ENCODE results near the gene CAPN9. TPM values are rescaled to one million over a fixed set of nuclear protein-coding genes. Genes with fewer than 3 reads are reported as not detected.
A peak's percentile ranks its signal among the peaks of the same experiment; 100 is the strongest.

CAPN9 gene
- total RNA-seq, 4 donors from 2014 or later, result 13.1 TPM; not detected in 3

- Histone ChIP-seq H3K27ac (peak overlapping the region in 2 of 4 donors; percentile 83 to 86), H3K36me3 (no peaks in the 10 kb centered on the region), H3K27me3 (no peaks in the 10 kb centered on the region), H3K4me3 (no peak overlapping the region), H3K9me3 (no peaks in the 10 kb centered on the region), H3K4me1 (peaks cover 0 to 72% (median 38%) of the 10 kb centered on the region in 4 donors)
- peak in 1 of 2 donors; percentile 46 for DNase-seq (ENCODE audit: low spot score in 2 of 2)
- peak in 1 of 2 donors; percentile 23 for TF ChIP-seq EP300 (IDR thresholded peaks at IDR 0.05)
- TF ChIP-seq POLR2A (IDR thresholded peaks at IDR 0.05), result no peak
- WGBS, 2 donors, result 54 to 57% methylated on average over 6 of the region's 6 CpGs
These were observed 76.2 kb downstream of the CAPN9 start for GRCh38 chr1:230823426-230823825.

DNA sequence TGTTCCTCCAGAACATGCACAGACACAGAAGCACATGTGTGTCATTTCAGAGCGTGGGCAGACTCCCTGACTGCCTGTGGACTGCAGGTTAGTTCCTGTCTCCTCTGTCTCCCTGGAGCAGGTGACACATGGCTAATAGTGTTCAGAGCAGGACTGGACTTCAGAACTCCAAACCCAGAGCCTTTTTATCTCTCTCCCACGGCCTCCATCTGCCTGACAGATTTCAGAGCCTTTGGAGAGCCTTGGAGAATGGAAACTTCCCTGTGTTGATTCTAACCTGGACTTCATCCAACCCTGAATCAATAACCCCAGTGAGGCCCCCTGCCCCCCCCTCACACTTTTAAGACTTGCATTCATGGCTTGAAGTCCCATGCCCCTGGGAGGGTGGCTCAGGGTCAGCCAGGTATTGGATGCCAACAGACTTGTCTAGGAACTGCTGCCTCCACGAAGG is 76.8 kb downstream of the CAPN9 start:
- no peak for DNase-seq (ENCODE audit: low spot score in 2 of 2)
- H3K4me1 ChIP-seq, result peaks cover 0 to 77% (median 41%) of the 10 kb centered on the region in 4 donors

GRCh38 chr1:230824551-230824918 is 77.3 kb downstream of the CAPN9 start:
- no peak for TF ChIP-seq EP300 (IDR thresholded peaks at IDR 0.05)
- H3K4me3 ChIP-seq, result no peak overlapping the region
- H3K27me3 ChIP-seq, result no peaks in the 10 kb centered on the region
- H3K36me3 ChIP-seq, result no peaks in the 10 kb centered on the region
- H3K9me3 ChIP-seq, result no peaks in the 10 kb centered on the region
- H3K4me1 ChIP-seq, result peaks cover 0 to 80% (median 43%) of the 10 kb centered on the region in 4 donors
- H3K27ac ChIP-seq, result peak overlapping the region in 3 of 4 donors; percentile 32 to 86 (median 83)
- DNase-seq (ENCODE audit: low spot score in 2 of 2), result no peak
- 82 to 99% methylated on average over 4 of the region's 4 CpGs for WGBS, 2 donors

More for the DNA sequence above, 76.8 kb downstream of the CAPN9 start:
- H3K27ac ChIP-seq, result peak overlapping the region in 3 of 4 donors; percentile 32 to 86 (median 83)
- TF ChIP-seq, protein P1, sequence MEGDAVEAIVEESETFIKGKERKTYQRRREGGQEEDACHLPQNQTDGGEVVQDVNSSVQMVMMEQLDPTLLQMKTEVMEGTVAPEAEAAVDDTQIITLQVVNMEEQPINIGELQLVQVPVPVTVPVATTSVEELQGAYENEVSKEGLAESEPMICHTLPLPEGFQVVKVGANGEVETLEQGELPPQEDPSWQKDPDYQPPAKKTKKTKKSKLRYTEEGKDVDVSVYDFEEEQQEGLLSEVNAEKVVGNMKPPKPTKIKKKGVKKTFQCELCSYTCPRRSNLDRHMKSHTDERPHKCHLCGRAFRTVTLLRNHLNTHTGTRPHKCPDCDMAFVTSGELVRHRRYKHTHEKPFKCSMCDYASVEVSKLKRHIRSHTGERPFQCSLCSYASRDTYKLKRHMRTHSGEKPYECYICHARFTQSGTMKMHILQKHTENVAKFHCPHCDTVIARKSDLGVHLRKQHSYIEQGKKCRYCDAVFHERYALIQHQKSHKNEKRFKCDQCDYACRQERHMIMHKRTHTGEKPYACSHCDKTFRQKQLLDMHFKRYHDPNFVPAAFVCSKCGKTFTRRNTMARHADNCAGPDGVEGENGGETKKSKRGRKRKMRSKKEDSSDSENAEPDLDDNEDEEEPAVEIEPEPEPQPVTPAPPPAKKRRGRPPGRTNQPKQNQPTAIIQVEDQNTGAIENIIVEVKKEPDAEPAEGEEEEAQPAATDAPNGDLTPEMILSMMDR (IDR thresholded peaks at IDR 0.05), result no peak
- TF ChIP-seq EP300 (IDR thresholded peaks at IDR 0.05) (no peak), POLR2A (IDR thresholded peaks at IDR 0.05) (no peak)
- no peak overlapping the region for H3K4me3 ChIP-seq
- H3K9me3 ChIP-seq, result no peaks in the 10 kb centered on the region
- WGBS, 2 donors, result 45 to 50% methylated on average over 3 of the region's 3 CpGs
- H3K36me3 ChIP-seq, result no peaks in the 10 kb centered on the region
- no peaks in the 10 kb centered on the region for H3K27me3 ChIP-seq

DNA sequence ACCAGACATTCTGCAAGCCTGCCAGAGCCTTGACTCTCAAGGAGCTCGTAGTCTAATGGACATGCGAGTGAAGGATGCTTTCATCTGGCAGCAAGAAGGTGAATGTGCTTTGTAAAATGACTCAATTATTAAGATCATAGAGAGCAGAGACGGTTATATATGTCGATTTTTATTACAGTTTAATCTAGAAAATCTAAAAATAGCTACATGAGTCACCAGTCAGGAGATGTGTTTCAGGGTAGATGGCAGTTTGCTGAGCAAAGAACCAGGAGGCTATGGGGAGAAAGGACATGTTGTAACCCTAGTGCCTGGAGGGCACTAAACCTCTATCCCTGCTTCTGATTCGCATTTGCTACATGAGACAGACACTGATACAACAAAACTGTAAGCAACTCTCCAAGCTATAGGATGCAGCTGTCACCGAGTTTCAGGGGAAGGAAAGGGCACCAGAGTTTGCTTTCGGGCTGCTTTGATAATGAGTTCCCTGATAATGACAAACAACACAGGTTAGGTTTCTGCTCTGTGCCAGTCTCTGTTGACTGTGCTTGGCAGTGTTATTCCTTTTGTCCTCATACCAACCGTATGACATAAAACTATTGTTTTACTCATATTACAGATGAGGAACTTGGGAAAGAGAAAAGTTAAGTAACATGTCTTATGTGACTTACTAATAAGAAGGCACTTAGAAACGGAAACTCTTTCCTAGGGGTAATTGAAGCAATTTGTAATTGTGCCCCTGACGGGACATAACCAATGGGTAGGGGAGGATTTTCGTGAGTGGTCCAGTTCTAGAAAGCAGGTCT is 77.9 kb downstream of the CAPN9 start:
- Histone ChIP-seq H3K36me3 (no peaks in the 10 kb centered on the region), H3K4me1 (peaks cover 0 to 80% (median 43%) of the 10 kb centered on the region in 4 donors), H3K4me3 (no peak overlapping the region), H3K27me3 (no peaks in the 10 kb centered on the region), H3K27ac (peak overlapping the region; percentile 32 to 86 (median 66)), H3K9me3 (no peaks in the 10 kb centered on the region)
- DNase-seq (ENCODE audit: low spot score in 2 of 2), result peak in 1 of 2 donors; percentile 5
- TF ChIP-seq POLR2A (IDR thresholded peaks at IDR 0.05), result no peak
- TF ChIP-seq EP300 (IDR thresholded peaks at IDR 0.05), result peak in 1 of 2 donors; percentile 12
- WGBS, 2 donors, result 48 to 52% methylated on average over 11 of the region's 11 CpGs

DNA sequence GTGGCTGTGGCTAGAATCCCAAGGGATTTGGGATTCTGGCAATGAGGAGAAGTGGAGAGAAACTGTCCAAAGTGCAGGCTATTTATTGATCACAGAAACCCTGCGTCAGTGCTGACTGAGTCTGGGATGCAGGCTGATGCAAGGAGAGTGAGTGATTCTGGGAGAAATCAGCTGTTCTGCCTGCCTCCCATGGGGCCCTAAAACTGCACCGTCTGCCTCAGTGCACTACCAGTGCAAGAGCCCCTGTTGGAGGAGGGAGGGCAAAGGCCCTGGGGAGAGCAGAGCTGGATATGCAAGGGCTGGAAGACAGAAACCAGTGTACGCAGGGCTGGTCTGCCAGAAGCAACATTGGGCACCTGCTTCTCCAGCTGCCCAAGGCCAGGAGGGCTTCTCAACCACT is 78.6 kb downstream of the CAPN9 start:
- peaks cover 0 to 80% (median 43%) of the 10 kb centered on the region in 4 donors for H3K4me1 ChIP-seq
- peak overlapping the region in 3 of 4 donors; percentile 48 to 86 (median 83) for H3K27ac ChIP-seq
- H3K4me3 ChIP-seq, result no peak overlapping the region
- no peaks in the 10 kb centered on the region for H3K36me3 ChIP-seq
- H3K27me3 ChIP-seq, result no peaks in the 10 kb centered on the region
- DNase-seq (ENCODE audit: low spot score in 2 of 2), result no peak
- 63 to 65% methylated on average over 3 of the region's 3 CpGs for WGBS, 2 donors
- no peaks in the 10 kb centered on the region for H3K9me3 ChIP-seq
- TF ChIP-seq, protein P1 (IDR thresholded peaks at IDR 0.05), result no peak
- no peak for TF ChIP-seq POLR2A (IDR thresholded peaks at IDR 0.05)
- TF ChIP-seq EP300 (IDR thresholded peaks at IDR 0.05), result no peak

DNA sequence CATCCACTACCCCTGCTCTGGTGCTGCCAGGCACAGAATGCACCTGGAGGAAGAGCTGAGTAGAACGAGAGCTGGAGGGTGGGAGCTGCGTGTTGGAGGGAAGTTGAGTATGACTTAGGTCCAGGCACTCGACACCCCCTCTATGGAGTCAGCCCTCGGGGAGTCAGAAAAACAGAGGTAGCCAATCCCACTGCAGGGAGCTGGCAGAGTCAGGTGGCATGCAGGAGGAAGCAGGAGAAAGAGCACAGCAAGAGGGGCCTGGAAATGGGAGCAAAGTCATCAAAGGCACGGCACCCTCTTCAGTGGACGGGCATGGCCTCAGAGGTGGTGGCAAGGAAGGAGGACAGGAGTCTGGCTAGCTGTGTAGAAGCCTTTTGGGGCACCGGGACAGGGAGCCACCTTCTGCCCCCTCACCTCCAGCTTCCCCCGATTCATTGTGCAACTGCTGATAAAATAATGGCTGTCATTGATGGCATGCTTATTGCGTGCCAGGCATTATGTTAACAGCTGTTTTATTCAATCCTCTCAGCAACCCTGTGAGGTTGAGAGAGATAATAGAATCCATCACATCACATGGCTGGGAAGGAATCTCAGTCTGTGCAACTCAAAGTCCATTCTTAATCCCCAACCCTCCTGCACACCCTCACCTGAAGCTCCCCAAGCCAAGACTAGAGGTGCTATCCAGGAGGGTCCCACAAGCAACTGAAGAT is 79.1 kb downstream of the CAPN9 start:
- no peak for DNase-seq (ENCODE audit: low spot score in 2 of 2)
- Histone ChIP-seq H3K27me3 (no peaks in the 10 kb centered on the region), H3K4me1 (peaks cover 0 to 83% (median 45%) of the 10 kb centered on the region in 4 donors), H3K36me3 (no peaks in the 10 kb centered on the region), H3K4me3 (no peak overlapping the region), H3K9me3 (no peaks in the 10 kb centered on the region), H3K27ac (peak overlapping the region in 2 of 4 donors; percentile 83 to 86)
- TF ChIP-seq POLR2A (IDR thresholded peaks at IDR 0.05), result no peak
- TF ChIP-seq EP300 (IDR thresholded peaks at IDR 0.05), result no peak
- TF ChIP-seq, protein P1 (IDR thresholded peaks at IDR 0.05), result no peak
- 74 to 81% methylated on average over 9 of the region's 9 CpGs for WGBS, 2 donors

Measured in tibial nerve (tissue), 4 donors.